ENCODE results near the gene BTBD9. TPM values are rescaled to one million over a fixed set of nuclear protein-coding genes. Genes with fewer than 3 reads are reported as not detected.

The BTBD9 gene
- total and polyA plus RNA-seq, 2 of the 13 experiments (the other 11 are each of a cell fraction or from before 2014, with no cell fraction given): 1.2 to 3.0 TPM

GRCh38 chr6:38310061-38310460 is 329.7 kb downstream of the BTBD9 start (continued):
- TF ChIP-seq ZBTB40 (IDR thresholded peaks at IDR 0.05) (no peak), ZBTB40 (CRISPR knock-in tag; IDR thresholded peaks at IDR 0.05) (no peak), ZMYM2 (CRISPR knock-in tag; IDR thresholded peaks at IDR 0.05) (no peak), ATF2 (CRISPR knock-in tag; IDR thresholded peaks at IDR 0.05) (no peak), ZBTB2 (CRISPR knock-in tag; IDR thresholded peaks at IDR 0.05; ENCODE audit: low read depth) (no peak), BATF2 (CRISPR knock-in tag; IDR thresholded peaks at IDR 0.05) (no peak), ZNF142 (CRISPR knock-in tag; IDR thresholded peaks at IDR 0.05) (no peak), TGIF2 (CRISPR knock-in tag; IDR thresholded peaks at IDR 0.05) (no peak), PPARG (CRISPR knock-in tag; conservative IDR thresholded peaks at IDR 0.05) (no peak), FOXK2 (IDR thresholded peaks at IDR 0.05) (no peak), MAX (IDR thresholded peaks at IDR 0.05) (no peak)
